ENCODE results near the gene F5. TPM values are rescaled to one million over a fixed set of nuclear protein-coding genes. Genes with fewer than 3 reads are reported as not detected.
A peak's percentile ranks its signal among the peaks of the same experiment; 100 is the strongest.
"Not testable (repeated sequence)": the region's sequence is repeated elsewhere in the genome, so short reads cannot be mapped to it uniquely, and the experiment has no call there.

The F5 gene
- total RNA-seq, 2 experiments from 2014 or later = 8.9 to 11.0 TPM

DNA sequence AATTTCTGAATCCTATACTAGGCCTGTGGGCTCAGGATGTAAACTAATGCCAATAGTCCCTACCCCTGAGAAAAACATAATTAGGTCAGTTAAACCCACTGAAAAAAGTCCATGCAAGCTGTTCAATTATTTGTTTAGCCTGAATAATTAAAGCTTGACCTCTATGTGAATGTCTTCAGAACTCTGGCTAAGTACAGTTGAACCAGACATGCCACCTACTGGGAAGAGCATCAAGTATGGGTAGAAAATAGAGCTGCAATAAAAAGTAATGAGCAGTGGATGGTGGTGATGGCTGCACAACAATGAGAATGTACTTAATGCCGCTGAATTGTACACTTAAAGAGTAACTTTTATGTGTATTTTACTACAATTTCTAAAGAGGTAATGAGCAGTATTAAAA, 76.9 kb downstream of the F5 start:
- POLR2A ChIA-PET = interaction anchor here (1.1 kb wide), 1 partner anchor 17 kb away, joined by 4 read pairs; no protein-coding TSS in a partner anchor
- Mint-ChIP-seq H3K4me3 (no peak overlapping the region), H3K36me3 (ENCODE audit: low read depth) (peaks cover 6% of the 10 kb centered on the region), H3K9me3 (no peaks in the 10 kb centered on the region), H3K27me3 (no peaks in the 10 kb centered on the region), H3K27ac (no peak overlapping the region), H3K4me1 (peaks cover 14% of the 10 kb centered on the region)
- DNase-seq = no peak
- CTCF ChIA-PET = interaction anchor here (0.8 kb wide), 1 partner anchor 906 kb away, joined by 3 read pairs; no protein-coding TSS in a partner anchor

GRCh38 chr1:169508432-169509338, 77.6 kb downstream of the F5 start:
- no peak for DNase-seq
- H3K4me3 Mint-ChIP-seq = no peak overlapping the region
- H3K27ac Mint-ChIP-seq = peak overlapping the region; percentile 56
- H3K36me3 Mint-ChIP-seq (ENCODE audit: low read depth) = peaks cover 4% of the 10 kb centered on the region
- H3K27me3 Mint-ChIP-seq = no peaks in the 10 kb centered on the region
- peaks cover 14% of the 10 kb centered on the region for H3K4me1 Mint-ChIP-seq
- peaks cover under 1% of the 10 kb centered on the region for H3K9me3 Mint-ChIP-seq
- POLR2A ChIA-PET = no interaction called here
- CTCF ChIA-PET = interaction anchor here (1.0 to 1.4 kb wide), 3 partner anchors 23 to 905 kb away, joined by 3 read pairs; no protein-coding TSS in a partner anchor

DNA sequence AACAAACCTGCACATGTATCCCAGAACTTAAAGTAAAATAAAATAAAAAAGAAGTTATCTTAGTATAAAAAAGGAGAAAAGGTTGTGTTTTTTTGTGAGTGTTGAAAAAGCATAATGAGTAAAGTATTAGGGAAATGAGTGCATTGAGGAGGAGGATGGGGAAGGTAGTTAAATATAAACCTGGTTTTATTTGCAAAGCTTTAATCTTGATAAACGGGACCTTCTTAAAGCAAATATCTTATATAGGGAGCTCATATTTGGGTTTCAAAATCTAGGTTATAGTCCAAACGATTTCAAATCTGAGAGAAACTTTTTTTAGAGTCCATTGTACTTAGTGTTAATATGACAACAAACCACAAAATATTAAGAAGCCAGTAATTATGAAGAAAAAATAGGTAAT, 78.9 kb downstream of the F5 start:
- POLR2A ChIA-PET = no interaction called here
- no peaks in the 10 kb centered on the region for H3K36me3 Mint-ChIP-seq (ENCODE audit: low read depth)
- CTCF ChIA-PET = interaction anchor here (1.0 to 1.4 kb wide), 3 partner anchors 21 to 904 kb away, joined by 3 read pairs; no protein-coding TSS in a partner anchor

DNA sequence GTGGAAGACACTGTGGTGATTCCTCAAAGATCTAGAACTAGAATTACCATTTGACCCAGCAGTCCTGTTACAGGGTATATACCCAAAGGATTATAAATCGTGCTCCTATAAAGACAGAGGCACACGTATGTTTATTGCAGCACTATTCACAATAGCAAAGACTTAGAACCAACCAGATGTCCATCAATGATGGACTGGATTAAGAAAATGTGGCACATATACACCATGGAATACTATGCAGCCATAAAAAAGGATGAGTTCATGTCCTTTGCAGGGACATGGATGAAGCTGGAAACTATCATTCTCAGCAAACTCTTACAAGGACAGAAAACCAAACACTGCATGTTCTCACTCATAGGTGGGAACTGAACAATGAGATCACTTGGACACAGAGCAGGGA, 82.7 kb downstream of the F5 start:
- H3K4me3 Mint-ChIP-seq; H3K36me3 Mint-ChIP-seq (ENCODE audit: low read depth); H3K4me1 Mint-ChIP-seq; DNase-seq; POLR2A ChIA-PET; CTCF ChIA-PET; H3K27me3 Mint-ChIP-seq; H3K27ac Mint-ChIP-seq: not testable (repeated sequence)
- H3K9me3 Mint-ChIP-seq = peaks cover 13% of the 10 kb centered on the region

More for the DNA sequence above, 78.9 kb downstream of the F5 start:
- peaks cover 14% of the 10 kb centered on the region for H3K4me1 Mint-ChIP-seq
- H3K9me3 Mint-ChIP-seq = peaks cover 3% of the 10 kb centered on the region
- H3K27me3 Mint-ChIP-seq = no peaks in the 10 kb centered on the region
- no peak overlapping the region for H3K4me3 Mint-ChIP-seq
- DNase-seq = no peak
- no peak overlapping the region for H3K27ac Mint-ChIP-seq

DNA sequence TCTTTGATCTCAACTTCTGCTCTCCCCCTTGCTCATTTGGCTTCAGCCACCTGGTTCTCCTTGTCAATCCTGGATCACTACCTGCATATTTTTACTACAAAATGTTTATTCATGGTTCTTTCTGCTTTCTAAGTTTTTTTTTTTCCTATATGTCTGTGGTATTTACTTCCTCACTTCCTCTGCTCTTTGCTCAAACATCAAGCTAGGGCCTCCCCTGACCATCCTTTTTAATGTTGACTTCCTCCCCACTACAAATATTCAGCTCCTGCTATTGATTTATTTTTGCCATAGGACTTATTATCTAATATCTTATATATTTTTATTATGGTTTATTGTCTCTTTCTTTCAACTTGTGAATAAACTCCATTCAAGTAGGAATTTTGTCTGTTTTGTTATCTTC, 86.5 kb downstream of the F5 start:
- CTCF ChIA-PET = no interaction called here
- H3K4me1 Mint-ChIP-seq = peaks cover 12% of the 10 kb centered on the region
- no peak overlapping the region for H3K27ac Mint-ChIP-seq
- no peak overlapping the region for H3K4me3 Mint-ChIP-seq
- POLR2A ChIA-PET = no interaction called here
- H3K27me3 Mint-ChIP-seq = no peaks in the 10 kb centered on the region
- H3K36me3 Mint-ChIP-seq (ENCODE audit: low read depth) = peaks cover 18% of the 10 kb centered on the region
- DNase-seq = no peak
- H3K9me3 Mint-ChIP-seq = peaks cover 22% of the 10 kb centered on the region

DNA sequence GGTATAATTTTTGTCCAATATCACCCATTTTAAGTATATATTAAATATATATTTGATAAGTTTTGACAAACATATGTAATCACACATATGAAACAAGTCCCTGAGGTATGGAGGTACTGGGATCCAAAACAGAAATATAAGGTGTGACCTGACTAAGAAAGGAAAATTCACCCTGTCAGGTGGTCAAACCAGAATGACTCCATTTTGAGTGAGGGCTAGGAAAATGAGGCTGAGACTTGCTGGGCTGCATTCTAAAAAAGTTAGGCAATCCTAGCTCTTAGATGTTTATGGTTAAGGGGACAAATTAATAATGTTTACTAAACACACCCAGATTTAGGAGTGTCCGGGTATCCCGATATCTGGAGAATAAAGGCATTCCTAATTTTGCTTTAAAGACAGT, 89.0 kb downstream of the F5 start:
- peaks cover 18% of the 10 kb centered on the region for H3K36me3 Mint-ChIP-seq (ENCODE audit: low read depth)
- ChIA-PET CTCF (interaction anchor here (0.6 to 1.5 kb wide), 3 partner anchors 10 to 1009 kb away, joined by 3 to 5 read pairs (median 3); no protein-coding TSS in a partner anchor), POLR2A (no interaction called here)
- H3K27ac Mint-ChIP-seq = no peak overlapping the region
- H3K4me3 Mint-ChIP-seq = no peak overlapping the region
- H3K9me3 Mint-ChIP-seq = peaks cover 19% of the 10 kb centered on the region
- DNase-seq = no peak
- H3K4me1 Mint-ChIP-seq = peaks cover 14% of the 10 kb centered on the region
- H3K27me3 Mint-ChIP-seq = no peaks in the 10 kb centered on the region

- Mint-ChIP-seq H3K36me3 (ENCODE audit: low read depth) (peaks cover 18% of the 10 kb centered on the region), H3K4me3 (no peak overlapping the region), H3K9me3 (peaks cover 19% of the 10 kb centered on the region), H3K4me1 (peaks cover 26% of the 10 kb centered on the region), H3K27ac (no peak overlapping the region), H3K27me3 (no peaks in the 10 kb centered on the region)
- ChIA-PET POLR2A (interaction anchor here (1.0 kb wide), 1 partner anchor 13 kb away, joined by 3 read pairs; no protein-coding TSS in a partner anchor), CTCF (interaction anchor here (1.5 kb wide), 1 partner anchor 892 kb away, joined by 3 read pairs; no protein-coding TSS in a partner anchor)
- DNase-seq = no peak
These were observed 90.4 kb downstream of the F5 start for GRCh38 chr1:169495916-169496315.

DNA sequence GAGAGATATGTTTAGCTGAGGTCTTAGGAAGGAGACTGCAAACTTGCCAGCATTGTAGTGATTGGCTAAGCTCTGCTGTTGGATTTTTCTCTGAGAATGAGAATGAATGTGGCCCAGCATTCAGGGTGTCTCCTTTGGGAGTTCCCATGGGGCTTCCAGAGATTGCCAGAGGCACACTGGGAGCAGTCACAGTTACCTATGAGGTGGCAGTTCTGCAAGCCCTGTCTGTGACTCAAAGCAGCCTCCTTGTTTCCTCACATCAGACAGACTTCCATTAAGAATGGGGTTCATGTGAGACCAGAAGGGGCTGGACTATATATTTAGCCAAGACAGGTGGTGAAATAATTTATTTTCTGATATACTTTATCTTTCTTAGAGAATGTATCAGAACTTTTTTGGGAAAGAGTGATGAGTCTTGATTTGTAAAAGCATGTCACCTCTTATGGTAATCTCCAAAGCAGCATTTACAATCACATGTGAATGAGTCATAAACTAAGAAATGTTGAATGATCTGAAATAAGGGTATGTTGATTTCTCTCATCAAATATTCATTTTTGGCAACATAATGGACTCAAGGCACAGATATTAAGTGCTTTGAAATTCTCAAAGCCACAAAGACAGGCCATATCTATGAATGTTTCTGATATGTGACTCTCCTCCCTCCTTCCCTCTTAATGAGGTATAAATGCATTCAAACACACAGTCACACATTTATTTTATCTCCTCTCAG, 91.1 kb downstream of the F5 start:
- Mint-ChIP-seq H3K36me3 (ENCODE audit: low read depth) (peaks cover 15% of the 10 kb centered on the region), H3K27me3 (no peaks in the 10 kb centered on the region), H3K27ac (no peak overlapping the region), H3K9me3 (peaks cover 17% of the 10 kb centered on the region), H3K4me1 (peaks cover 27% of the 10 kb centered on the region), H3K4me3 (no peak overlapping the region)
- ChIA-PET CTCF (no interaction called here), POLR2A (interaction anchor here (1.0 kb wide), 1 partner anchor 13 kb away, joined by 3 read pairs; no protein-coding TSS in a partner anchor)
- DNase-seq = no peak

DNA sequence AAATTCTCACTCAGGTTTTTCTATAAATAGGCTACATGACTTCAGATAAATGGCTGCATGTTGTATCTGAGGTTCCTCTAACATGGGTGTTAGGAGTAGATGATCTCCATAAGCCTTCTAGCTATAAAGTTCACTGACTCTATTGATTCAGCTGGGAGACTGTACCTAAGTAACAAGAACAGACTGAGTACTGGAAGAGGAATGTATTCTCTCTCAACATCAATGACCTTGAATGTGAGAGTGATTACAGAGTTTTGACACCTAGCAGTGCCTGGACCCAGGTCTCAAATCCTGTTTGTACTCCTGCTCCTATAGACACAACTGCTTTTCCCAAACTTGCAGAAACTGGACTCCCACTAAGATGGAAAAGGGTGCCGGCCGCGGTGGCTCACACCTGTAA, 91.9 kb downstream of the F5 start:
- POLR2A ChIA-PET = no interaction called here
- Mint-ChIP-seq H3K27ac (no peak overlapping the region), H3K4me1 (peaks cover 28% of the 10 kb centered on the region), H3K27me3 (no peaks in the 10 kb centered on the region), H3K9me3 (peaks cover 12% of the 10 kb centered on the region), H3K4me3 (no peak overlapping the region), H3K36me3 (ENCODE audit: low read depth) (peaks cover 10% of the 10 kb centered on the region)
- DNase-seq = no peak
- CTCF ChIA-PET = no interaction called here

DNA sequence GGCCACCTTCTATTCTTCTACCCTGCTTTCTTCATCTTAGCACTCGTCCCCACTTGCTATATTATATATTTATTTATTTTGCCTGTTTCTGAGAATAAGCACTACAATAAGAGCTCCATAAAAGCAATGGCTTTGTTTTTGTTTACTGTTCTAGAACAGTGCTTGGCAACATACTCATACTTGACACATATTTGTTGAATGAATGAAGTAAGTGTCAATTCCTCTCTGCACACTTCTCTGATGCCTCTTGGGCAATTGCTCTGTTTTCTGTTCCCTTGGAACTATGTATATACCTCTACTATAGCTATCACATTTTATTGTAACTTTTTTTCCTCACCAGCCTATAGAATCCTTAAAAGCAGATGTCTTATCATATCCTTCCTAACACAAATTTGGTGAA, 93.0 kb downstream of the F5 start:
- Mint-ChIP-seq H3K27ac (no peak overlapping the region), H3K4me3 (no peak overlapping the region), H3K36me3 (ENCODE audit: low read depth) (peaks cover 5% of the 10 kb centered on the region), H3K4me1 (peaks cover 31% of the 10 kb centered on the region), H3K9me3 (peaks cover 6% of the 10 kb centered on the region), H3K27me3 (no peaks in the 10 kb centered on the region)
- ChIA-PET POLR2A (no interaction called here), CTCF (no interaction called here)
- no peak for DNase-seq

DNA sequence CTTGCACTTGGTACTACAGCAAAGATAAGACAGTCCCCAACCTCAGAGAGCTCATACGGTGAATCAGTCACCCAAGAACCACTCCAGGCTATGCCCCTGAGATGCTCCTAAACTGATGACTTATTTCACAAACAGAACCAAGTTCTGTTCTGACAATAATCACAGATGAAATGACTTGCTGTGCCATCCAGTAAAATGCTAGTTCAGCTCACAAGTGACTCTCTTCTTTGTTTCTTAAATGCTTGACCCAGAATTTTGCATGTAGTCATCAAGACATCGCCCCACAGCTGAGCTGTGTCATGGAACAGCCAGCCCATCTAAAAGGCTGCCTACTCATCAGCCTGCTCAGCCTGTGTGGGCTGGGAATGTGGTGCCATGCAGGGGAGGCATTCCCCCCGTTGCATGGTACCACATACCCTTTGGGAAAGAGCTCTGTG, 94.4 kb downstream of the F5 start:
- Mint-ChIP-seq H3K9me3 (no peaks in the 10 kb centered on the region), H3K4me3 (no peak overlapping the region), H3K4me1 (peaks cover 41% of the 10 kb centered on the region), H3K27me3 (no peaks in the 10 kb centered on the region), H3K27ac (peak overlapping the region; percentile 11), H3K36me3 (ENCODE audit: low read depth) (no peaks in the 10 kb centered on the region)
- POLR2A ChIA-PET = interaction anchor here (0.8 to 1.2 kb wide), 2 partner anchors 18 to 303 kb away, joined by 4 read pairs; partner anchors contain the start of gene METTL18
- CTCF ChIA-PET = interaction anchor here (0.8 kb wide), 1 partner anchor 220 kb away, joined by 3 read pairs; no protein-coding TSS in a partner anchor
- peak; percentile 24 for DNase-seq

DNA sequence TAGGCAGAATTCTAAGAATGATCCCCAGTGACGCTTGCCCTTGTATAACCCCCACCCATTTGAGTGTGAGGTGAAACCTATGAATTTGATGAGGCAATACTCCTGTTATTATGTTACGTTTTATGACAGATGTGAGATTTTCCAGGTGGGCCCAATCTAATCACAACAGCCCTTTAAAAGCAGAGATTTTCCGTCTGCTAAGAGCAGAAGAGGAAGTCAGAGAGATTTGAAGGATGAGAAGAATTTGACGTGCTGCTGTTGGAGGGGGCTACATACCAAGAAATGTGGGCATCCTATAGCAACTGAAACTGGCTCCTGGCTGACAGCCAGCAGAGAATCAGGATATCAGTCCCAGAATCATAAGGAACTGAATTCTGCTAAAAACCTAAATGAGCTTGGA, 98.1 kb downstream of the F5 start:
- Mint-ChIP-seq H3K4me1 (peaks cover 59% of the 10 kb centered on the region), H3K4me3 (no peak overlapping the region), H3K9me3 (no peaks in the 10 kb centered on the region), H3K27me3 (no peaks in the 10 kb centered on the region), H3K27ac (no peak overlapping the region), H3K36me3 (ENCODE audit: low read depth) (peaks cover 3% of the 10 kb centered on the region)
- POLR2A ChIA-PET = no interaction called here
- CTCF ChIA-PET = no interaction called here
- no peak for DNase-seq

DNA sequence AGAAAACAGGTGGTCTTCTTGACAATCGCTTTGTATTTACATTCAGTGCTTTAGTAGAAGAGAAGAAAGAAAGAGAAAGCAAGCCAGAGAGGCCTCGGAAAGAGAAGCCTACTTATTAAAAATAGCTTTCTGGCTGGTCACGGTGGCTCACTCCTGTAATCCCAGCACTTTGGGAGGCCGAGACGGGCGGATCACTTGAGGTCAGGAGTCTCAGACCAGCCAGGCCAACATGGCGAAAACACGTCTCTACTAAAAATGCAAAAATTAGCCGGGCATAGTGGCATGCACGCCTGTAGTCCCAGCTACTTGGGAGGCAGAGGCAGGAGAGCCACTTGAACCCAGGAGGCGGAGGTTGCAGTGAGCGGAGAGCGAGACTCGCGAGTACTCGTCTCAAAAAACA, 98.7 kb downstream of the F5 start:
- Mint-ChIP-seq H3K27ac (no peak overlapping the region), H3K36me3 (ENCODE audit: low read depth) (peaks cover 3% of the 10 kb centered on the region)
- no peak for DNase-seq

More for the DNA sequence above, 98.7 kb downstream of the F5 start:
- ChIA-PET POLR2A (no interaction called here), CTCF (interaction anchor here (0.9 kb wide), 1 partner anchor 9 kb away, joined by 3 read pairs; no protein-coding TSS in a partner anchor)
- H3K4me1 Mint-ChIP-seq = peaks cover 63% of the 10 kb centered on the region
- no peaks in the 10 kb centered on the region for H3K9me3 Mint-ChIP-seq
- H3K4me3 Mint-ChIP-seq = no peak overlapping the region
- no peaks in the 10 kb centered on the region for H3K27me3 Mint-ChIP-seq
